DOHH2 (cell line): Measurements from ENCODE around the gene FAU.

Experiments used
- EZH2phosphoT487 ChIP-seq: fragments of 200-600 bp; sonication (generic); IDR thresholded peaks from 2 replicates; pipeline ENCODE4 v1.6.1; 2017; ENCODE audit warnings: borderline replicate concordance, mild to moderate bottlenecking, antibody characterized with exemption, low read length, moderate library complexity, mixed read lengths
- TF ChIP-seq, protein P1 (sequence below): fragments of 200-600 bp; sonication (generic); IDR thresholded peaks from one replicate; pipeline ENCODE4 v1.5.1; 2014; ENCODE audit warnings: antibody characterized with exemption, mild to moderate bottlenecking, low read depth, low read length; ENCODE audit not compliant: poor library complexity, severe bottlenecking

GRCh38 chr11:65159012-65159411 is 37.1 kb upstream of the FAU start:
- TF ChIP-seq, protein P1, sequence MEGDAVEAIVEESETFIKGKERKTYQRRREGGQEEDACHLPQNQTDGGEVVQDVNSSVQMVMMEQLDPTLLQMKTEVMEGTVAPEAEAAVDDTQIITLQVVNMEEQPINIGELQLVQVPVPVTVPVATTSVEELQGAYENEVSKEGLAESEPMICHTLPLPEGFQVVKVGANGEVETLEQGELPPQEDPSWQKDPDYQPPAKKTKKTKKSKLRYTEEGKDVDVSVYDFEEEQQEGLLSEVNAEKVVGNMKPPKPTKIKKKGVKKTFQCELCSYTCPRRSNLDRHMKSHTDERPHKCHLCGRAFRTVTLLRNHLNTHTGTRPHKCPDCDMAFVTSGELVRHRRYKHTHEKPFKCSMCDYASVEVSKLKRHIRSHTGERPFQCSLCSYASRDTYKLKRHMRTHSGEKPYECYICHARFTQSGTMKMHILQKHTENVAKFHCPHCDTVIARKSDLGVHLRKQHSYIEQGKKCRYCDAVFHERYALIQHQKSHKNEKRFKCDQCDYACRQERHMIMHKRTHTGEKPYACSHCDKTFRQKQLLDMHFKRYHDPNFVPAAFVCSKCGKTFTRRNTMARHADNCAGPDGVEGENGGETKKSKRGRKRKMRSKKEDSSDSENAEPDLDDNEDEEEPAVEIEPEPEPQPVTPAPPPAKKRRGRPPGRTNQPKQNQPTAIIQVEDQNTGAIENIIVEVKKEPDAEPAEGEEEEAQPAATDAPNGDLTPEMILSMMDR, result no peak
- TF ChIP-seq EZH2phosphoT487, result no peak
